Measurements from ENCODE around the gene INTS1.

The INTS1 gene

GRCh38 chr7:1503816-1504775 lies at the start of gene INTS1:
INTS1 (minus strand) TSS chr7:1504389; CDS start chr7:1503960, 429 bp downstream.
- Histone ChIP-seq H3K27me3 (replicated peaks) (no peaks in the 10 kb centered on the region), H3K36me3 (replicated peaks) (peaks cover 21% of the 10 kb centered on the region), H3K27ac (peak within 1 kb of the TSS; percentile 64), H3K4me3 (ENCODE audit: low read depth, low read length) (peak within 1 kb of the TSS; percentile 77)
- in situ Hi-C loops (cut with HindIII; ENCODE audit: low pct_ligation_motif_present, low sequenced_read_pairs) = no loop called here
- TF ChIP-seq CTCF (IDR thresholded peaks at IDR 0.05; ENCODE audit: low read depth, low read length, missing control alignments) = peak; percentile 60
- peak; percentile 71 for DNase-seq

GRCh38 chr7:1553512-1554210 lies 49.5 kb upstream of the INTS1 start:
- no peak for TF ChIP-seq CTCF (IDR thresholded peaks at IDR 0.05; ENCODE audit: low read depth, low read length, missing control alignments)
- in situ Hi-C loops (cut with HindIII; ENCODE audit: low pct_ligation_motif_present, low sequenced_read_pairs) = no loop called here

GRCh38 chr7:1552200-1552599 lies 48.0 kb upstream of the INTS1 start:
- no peaks in the 10 kb centered on the region for H3K27me3 ChIP-seq (replicated peaks)
- no peak overlapping the region for H3K4me3 ChIP-seq (ENCODE audit: low read depth, low read length)
- DNase-seq = no peak
- no peaks in the 10 kb centered on the region for H3K36me3 ChIP-seq (replicated peaks)
- no peak for TF ChIP-seq CTCF (IDR thresholded peaks at IDR 0.05; ENCODE audit: low read depth, low read length, missing control alignments)
- in situ Hi-C loops (cut with HindIII; ENCODE audit: low pct_ligation_motif_present, low sequenced_read_pairs) = no loop called here
- no peak overlapping the region for H3K27ac ChIP-seq

More at GRCh38 chr7:1553512-1554210, 49.5 kb upstream of the INTS1 start:
- Histone ChIP-seq H3K4me3 (ENCODE audit: low read depth, low read length) (no peak overlapping the region), H3K36me3 (replicated peaks) (no peaks in the 10 kb centered on the region), H3K27ac (no peak overlapping the region), H3K27me3 (replicated peaks) (no peaks in the 10 kb centered on the region)
- DNase-seq = no peak

- Histone ChIP-seq H3K27ac (no peak overlapping the region), H3K4me3 (ENCODE audit: low read depth, low read length) (no peak overlapping the region), H3K27me3 (replicated peaks) (no peaks in the 10 kb centered on the region), H3K36me3 (replicated peaks) (no peaks in the 10 kb centered on the region)
- in situ Hi-C loops (cut with HindIII; ENCODE audit: low pct_ligation_motif_present, low sequenced_read_pairs) = no loop called here
- no peak for DNase-seq
- TF ChIP-seq CTCF (IDR thresholded peaks at IDR 0.05; ENCODE audit: low read depth, low read length, missing control alignments) = no peak
These were observed 46.6 kb upstream of the INTS1 start for GRCh38 chr7:1550846-1551155.

- no peaks in the 10 kb centered on the region for H3K27me3 ChIP-seq (replicated peaks)
- no peaks in the 10 kb centered on the region for H3K36me3 ChIP-seq (replicated peaks)
- no peak for DNase-seq
- TF ChIP-seq CTCF (IDR thresholded peaks at IDR 0.05; ENCODE audit: low read depth, low read length, missing control alignments) = no peak
- in situ Hi-C loops (cut with HindIII; ENCODE audit: low pct_ligation_motif_present, low sequenced_read_pairs) = no loop called here
- H3K4me3 ChIP-seq (ENCODE audit: low read depth, low read length) = no peak overlapping the region
- H3K27ac ChIP-seq = no peak overlapping the region
These were observed 46.0 kb upstream of the INTS1 start for GRCh38 chr7:1550005-1550845.
